NCI-H2107 treated with DMSO at 0.1 percent for 48 hours (cell line): ENCODE results near the gene COL10A1.

ENCODE experiments used
- DNase-seq: peaks from one replicate; lab custom pipeline; 2025; ENCODE audit not compliant: unreplicated experiment; lab: John Stamatoyannopoulos, UW

The COL10A1 gene

GRCh38 chr6:116088946-116089345 is 37.0 kb downstream of the COL10A1 start:
- no peak for DNase-seq

DNA sequence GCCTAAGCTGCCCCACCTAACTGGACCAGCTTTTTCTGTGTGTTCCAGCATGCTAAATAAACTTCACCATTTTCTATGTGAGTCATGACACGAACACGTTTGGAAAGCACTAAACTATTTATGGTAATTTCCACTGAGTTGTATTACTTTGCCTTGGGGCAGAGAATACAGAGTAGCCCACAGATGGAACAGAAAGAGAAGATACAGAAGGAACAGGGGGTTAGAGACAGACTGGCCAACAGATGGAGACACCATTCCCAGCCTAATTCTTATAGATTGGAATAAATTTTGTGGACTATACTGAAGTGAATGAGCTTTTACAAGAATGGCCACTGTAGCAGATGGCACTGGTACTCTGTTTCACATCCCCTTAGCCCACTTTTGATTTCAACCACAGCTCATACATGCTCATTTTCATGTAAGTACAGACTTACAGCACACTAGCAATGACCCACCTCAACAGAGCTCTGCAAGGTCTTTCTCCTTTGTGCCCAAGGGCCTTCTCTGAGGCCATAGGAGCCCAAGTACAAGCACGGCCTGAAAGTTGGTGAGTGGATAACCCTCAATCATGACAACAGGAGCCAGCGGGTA is 38.4 kb downstream of the COL10A1 start:
- DNase-seq = no peak

GRCh38 chr6:116084284-116084683 is 41.6 kb downstream of the COL10A1 start:
- no peak for DNase-seq

DNA sequence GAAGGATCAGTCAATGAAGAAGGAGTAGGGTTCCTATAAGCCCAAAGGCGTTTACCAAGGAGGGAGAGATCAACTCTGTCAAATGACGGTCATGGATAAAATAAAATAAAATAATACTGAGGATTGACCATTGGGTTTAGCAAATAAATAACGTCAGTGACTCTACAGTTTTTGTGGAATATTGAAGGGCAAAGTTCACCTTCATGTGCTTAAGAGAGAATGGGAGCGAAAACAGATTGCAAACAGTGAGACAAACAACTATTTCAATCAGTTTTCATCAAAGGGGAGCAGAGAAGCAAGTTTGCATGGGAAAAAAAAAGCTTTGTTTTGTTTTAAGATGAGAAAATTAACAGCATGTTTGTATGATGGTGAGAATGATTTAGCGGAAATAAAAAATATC is 42.9 kb downstream of the COL10A1 start:
- DNase-seq = no peak

DNA sequence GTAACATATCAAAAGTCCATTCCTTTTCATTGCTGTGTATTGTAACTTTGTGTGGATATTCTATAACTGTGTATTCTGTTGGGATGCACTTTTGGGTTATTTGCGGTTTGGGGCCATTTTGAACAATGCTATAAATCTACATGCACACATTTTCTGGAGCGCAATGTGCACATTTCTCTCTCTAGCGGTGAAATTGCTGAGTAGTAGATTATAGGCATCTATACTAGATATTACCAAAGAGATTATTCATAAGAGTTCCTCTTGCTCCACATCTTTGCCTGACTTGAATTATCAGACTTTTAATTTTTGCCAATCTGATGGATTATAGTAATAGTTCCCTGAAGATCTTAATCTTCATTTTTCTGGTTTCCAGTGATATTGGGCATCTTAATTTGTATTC is 47.0 kb downstream of the COL10A1 start:
- no peak for DNase-seq

DNA sequence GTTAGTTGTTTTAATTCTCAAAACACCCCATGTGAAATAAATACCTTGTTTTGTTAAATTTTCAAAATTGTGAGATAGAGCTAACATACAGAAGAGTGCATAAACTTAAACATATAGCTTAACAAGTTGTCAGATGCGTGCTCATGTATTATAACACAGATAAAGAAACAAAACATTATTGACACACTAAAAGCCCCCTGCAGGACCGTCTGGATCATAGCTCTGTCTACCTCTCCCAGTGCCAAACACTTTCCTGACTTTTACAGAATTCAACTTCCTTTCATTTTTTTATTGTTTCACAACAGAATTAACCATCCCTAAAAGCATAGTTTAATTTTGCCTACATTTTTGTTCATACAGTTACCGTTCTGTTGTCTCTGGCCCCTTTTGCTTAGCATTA is 47.4 kb downstream of the COL10A1 start:
- no peak for DNase-seq

DNA sequence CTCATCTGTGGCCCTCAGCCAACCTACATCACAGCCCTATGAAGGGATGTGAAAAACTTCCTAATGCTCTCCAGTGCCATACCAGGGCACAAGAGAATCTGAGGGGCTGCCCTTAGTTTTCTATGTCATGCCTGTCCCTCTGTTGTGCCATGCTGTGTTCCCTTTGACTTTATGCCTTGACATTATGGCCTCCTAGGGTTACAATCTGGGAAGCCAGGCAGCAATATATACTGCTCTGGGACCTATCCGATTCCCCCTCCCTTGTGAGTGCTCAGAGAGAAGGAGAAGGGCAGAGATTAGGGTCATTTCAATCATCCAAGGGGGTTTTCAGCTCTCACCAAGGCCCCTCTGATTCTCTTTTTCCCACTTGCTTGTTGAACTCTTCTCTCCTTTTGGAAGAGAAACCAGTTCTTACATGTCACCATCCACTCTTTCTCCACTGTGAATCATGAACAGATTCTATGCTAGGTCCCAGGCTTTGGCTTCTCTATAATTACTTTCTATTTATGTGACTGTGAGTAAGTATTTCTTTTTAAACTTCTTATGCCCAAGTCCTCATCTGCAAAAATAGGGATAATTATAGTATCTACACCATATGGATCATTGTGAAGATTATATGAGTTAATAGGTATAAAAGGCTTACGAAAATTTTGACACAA is 51.1 kb downstream of the COL10A1 start:
- no peak for DNase-seq

DNA sequence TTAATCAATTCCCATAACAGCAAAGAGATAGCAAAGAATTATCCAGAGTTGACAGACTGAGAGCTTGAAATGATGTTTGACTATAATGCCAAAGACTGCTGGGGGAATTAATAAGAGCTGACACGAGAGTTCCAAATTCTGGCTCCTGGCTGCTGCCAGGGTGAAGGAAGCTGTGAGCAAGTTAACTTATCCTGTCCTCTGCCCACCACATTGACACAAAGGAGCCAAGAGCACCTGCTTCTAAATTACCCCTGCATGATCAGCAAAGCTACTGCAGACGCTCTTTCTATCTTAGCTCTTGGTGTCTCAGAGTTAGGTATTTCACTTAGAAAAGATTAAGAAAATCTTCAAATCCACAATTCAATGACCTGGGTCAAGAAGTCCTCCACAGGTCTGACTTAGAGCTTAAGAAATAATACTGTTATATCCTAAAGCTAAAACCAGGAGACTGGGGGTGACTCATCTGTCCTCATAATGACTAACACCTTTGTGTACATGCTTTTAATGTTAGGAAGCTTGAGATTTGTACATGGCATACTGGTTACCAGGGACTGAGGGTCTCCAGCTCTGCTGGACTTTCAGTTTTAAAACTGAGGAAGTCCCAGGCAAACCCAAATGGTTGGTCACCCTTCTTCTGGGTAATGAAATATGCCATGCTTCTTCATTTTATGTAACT is 52.0 kb downstream of the COL10A1 start:
- no peak for DNase-seq

DNA sequence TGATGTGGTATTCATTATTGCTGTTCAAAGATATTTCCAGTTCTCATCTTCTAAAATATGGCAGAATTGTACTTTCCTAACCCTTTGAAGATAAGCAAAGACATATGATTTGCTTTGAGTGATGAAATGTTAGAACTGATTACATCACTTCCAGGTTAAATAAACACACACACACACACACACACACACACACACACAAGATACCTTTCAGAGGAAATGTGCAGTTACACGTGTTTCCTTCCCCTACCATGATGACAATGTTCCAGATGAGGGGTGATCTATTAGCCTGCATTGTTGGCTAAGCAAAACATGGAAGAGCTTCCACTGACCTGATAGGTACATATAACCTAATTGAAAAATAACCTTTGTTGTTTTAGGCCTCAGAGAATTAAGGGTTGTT is 53.6 kb downstream of the COL10A1 start:
- DNase-seq = no peak

DNA sequence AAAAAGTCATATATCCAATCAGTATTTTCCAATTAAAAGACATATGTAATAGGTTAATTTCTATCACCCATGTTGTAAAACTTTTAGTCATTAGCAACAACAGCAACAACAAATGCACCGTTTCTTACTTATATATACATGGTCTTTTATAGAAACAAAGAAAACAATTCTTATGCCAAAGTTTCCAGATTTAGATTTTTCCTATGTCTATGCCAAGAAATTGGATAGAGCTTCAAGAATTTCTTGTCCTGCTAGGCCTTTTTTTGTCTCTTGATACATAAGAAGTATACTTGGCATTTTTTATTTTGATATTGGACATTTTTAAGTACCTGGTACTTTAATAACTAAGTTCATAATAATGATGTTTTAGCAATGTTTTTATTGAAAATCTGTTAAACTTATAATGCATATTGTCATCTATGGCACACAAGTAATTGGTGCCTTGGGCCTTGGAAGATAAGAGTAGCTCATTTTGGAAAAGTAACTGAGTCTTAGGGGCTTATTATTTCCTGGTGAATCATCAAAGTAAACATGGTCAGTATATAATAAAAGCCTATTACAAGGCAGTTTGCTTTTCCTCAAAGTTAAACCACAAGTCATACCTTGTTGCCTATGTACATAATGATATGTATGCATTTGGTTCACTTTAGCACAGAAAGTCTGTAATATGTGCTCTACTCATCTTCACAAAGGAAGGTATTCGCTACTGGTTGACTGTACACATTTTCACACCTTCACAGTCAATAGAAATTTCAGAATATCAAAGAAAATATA is 55.1 kb downstream of the COL10A1 start:
- DNase-seq = no peak

- no peak for DNase-seq
Observed at GRCh38 chr6:116070101-116070500, 55.8 kb downstream of the COL10A1 start.
